HG03135 (cell line): Measurements from ENCODE around the gene CBLB.

Experiments
- ATAC-seq: cut with Tn5 transposase; IDR thresholded peaks from one replicate; pipeline ENCODE4 v1.9.1; 2021; ENCODE audit warnings: mild to moderate bottlenecking, moderate library complexity; ENCODE audit not compliant: unreplicated experiment

CBLB gene

DNA sequence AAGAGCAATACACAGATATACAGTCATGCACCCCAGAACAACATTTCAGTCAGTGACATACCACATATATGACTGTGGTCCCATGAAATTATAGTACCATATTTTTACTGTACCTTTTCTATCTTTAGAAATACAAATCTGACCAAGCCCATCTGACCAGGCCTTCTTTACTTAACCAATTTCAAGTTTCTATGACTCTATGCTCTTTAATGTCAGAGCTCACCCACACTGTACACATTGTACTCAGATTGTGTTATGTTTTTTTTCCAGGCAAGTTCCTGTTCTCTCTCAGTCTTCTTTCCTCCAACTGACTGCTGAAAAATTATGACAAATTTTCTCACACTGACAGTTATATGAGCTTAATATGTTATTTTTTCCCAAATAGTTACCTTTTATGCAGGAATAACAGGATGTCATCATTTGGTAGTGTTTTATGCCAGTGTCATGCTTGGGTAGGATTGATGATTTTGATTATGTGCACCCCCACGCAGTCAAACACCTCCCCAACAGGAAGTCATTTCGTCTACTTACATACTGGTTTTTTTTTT is 8.0 kb upstream of the CBLB start:
- ATAC-seq = no peak

GRCh38 chr3:105869861-105870755 is 1.3 kb upstream of the CBLB start:
- ATAC-seq = no peak

GRCh38 chr3:105869531-105869833 is 670 bp upstream of the CBLB start:
- no peak for ATAC-seq

DNA sequence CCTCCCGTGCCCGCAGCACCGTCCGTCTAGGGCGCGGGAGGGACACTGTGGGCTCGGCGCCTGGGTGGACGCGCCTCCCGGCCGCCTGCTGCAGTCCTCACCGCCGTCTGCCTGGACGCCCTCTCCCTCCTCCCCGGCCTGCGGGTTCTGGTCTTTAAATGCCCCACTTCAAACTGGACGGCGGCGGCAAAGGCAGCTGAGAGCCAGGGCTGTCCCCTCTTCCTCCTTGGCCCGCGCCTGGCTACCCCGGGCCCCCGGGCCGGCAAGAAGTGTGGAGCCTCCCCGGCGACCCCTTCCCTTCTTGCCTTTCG is 426 bp downstream of the CBLB start:
- peak; percentile 10 for ATAC-seq

- no peak for ATAC-seq
These were observed 941 bp downstream of the CBLB start for GRCh38 chr3:105867712-105868430.

DNA sequence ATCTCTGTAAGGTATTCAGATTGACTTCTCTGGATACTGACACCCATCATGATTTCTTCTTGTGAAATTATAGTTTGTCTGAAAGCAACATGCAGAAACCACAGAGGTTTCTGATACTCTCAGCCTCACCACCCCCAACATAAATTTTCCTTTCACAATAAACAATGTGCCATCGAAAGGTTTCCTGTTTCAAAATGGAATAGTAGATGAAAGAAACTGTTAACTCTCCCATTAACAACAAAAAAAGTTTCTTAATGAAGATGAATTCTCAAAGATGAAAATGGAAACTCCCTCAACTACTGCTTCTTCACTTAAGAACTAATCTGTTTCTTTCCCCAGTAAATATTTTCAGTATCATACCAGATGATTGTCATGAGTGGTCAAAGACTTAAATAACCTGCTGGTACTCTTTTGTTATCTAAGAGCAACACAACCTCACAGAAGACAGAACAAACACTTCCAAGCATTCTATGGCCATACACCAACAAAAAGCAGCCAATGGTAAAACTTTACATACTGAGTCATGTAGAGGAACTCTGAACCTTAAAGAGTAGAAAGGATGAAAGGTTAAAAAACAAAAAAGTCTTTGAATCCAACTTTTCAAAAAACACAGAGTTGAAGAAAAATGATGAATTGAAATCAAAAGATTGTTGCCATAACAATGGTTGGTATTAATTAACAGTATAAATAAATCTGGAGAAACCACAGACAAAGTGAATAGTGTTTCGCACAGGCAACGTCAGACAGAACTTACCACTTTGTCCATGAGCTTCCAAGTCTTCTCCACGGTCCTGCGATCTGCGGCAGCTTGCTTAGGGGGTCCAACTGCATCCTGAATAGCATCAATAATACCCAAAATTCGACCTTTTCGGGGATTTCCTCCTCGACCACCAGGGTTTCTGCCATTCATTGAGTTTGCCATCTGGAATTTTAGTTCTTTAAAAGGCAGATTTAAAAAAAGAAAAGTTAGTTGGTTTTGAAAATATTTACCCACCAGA is 1.9 kb downstream of the CBLB start:
- peak; percentile 32 for ATAC-seq

- ATAC-seq = no peak
These were observed 2.9 kb downstream of the CBLB start for GRCh38 chr3:105865867-105866350.

DNA sequence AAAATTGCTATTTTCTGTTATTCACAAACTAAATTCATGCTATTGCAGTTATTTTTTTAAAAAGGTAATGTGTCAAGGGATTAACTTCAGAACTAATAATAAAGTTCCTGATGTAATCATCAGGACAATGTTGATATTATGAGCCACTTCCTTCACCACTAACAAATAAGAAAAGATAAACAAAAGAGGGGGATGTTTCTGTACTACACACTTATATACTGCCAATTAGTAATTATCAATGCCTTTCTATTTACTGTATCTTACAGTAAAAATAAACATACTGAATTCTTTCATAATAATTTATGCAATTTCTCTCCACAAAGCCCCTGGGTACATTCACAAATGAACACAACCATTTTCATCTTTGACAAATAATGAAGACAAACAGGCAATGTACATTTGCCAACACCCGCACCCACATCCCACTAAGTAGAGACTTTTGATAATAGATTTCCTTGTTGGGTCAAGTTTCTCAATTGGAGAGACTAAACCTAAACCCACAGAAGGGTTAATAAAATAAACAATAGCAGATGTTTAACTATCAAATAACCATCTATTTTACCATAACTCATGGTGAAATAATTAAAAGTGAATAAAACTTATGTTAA is 3.7 kb downstream of the CBLB start:
- ATAC-seq = no peak

GRCh38 chr3:105864212-105864611 is 4.6 kb downstream of the CBLB start:
- ATAC-seq = no peak

GRCh38 chr3:105863608-105864007 is 5.2 kb downstream of the CBLB start:
- ATAC-seq = no peak

DNA sequence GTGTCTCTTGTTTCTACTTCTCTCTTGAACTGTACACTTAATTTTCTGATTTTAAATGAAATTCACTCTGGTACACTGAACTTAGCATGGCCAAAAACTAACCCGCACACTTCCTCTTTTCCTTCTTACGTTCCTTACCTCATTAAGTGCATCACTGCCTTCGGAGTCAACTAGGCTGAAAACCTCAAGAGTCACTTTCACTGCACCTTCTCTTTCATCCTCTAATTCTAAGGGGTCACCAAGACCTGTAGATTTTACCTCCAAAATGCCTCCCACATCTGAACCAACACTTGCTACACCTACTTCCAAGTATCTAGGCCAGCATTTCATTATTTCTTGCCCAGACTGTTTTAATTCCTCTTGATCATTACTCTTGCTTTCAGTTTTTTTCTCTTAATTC is 6.6 kb downstream of the CBLB start:
- peak; percentile 68 for ATAC-seq

DNA sequence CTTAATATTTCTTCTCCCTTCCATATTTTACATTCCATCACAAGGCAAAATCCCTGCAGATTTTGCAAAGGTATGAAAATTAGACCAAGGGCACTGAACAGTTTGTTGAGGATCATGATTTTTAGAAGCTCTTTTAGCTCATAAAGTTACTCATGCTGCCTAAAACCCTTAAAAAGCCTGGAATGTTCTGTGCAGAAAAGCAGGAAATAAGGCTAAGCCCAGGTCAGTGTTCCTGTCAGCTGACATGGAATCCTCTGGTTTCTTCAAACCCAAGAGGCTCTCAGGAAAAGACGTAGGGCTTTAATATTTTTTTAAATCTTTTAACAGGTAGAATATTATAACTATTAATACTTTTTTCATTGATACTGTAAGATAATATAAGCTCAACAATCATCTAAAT is 8.2 kb downstream of the CBLB start:
- no peak for ATAC-seq

- no peak for ATAC-seq
These were observed 10.8 kb downstream of the CBLB start for GRCh38 chr3:105858017-105858416.

GRCh38 chr3:105857601-105858000 is 11.2 kb downstream of the CBLB start:
- no peak for ATAC-seq

GRCh38 chr3:105856605-105857004 is 12.2 kb downstream of the CBLB start:
- no peak for ATAC-seq

GRCh38 chr3:105853801-105854432 is 14.9 kb downstream of the CBLB start:
- ATAC-seq = peak; percentile 95

DNA sequence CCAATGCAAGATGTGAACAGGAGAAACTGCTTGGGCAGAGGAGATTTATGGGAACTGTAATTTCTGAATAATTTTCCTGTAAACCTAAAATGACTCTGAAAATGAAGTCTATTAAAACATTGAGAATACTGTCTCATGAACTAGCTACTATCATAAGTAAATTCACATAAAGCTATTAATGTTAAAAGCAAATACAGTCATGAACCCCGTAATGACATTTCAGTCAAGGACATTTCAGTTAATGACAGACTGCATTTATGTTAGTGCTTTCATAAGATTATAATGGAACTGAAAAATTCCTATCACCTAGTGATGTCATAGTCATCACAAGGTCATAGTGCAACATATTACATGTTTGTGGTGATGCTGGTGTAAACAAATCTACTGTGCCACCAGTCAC is 17.2 kb downstream of the CBLB start:
- ATAC-seq = no peak

DNA sequence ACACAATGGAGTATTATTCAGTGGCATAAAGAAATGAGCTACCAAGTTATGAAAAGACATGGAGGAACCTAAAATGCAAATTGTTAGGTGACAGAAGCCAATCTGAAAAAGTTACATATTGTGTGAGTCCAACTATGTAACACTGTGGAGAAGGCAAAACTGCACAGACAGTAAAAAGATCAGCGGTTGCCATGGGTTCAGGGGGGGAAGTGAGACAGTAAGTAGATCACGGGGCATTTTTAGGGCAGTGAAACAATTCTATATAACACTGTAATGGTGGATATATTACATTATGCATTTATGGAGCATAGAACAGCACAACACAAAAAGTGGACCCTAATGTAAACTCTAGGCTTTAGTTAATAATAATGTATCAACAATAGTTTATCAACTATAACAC is 17.6 kb downstream of the CBLB start:
- ATAC-seq = no peak

DNA sequence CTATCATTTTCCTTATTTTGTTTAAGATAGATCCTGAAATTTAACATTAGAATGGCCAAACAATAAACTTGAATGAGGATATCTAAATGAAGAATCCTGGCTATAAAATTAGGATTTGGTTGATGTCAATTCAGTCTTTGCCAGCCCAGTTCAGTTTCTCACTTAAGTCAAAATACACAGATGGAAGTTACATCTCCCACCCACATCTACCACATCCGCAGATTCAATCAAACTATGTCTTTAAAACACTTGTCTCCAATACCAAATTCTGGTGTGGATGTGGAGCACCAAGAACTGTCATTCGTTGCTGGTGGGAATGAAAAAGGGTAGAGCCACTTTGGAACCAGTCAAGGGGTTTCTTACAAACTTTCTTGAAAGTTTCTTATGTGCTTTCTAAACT is 18.2 kb downstream of the CBLB start:
- no peak for ATAC-seq

DNA sequence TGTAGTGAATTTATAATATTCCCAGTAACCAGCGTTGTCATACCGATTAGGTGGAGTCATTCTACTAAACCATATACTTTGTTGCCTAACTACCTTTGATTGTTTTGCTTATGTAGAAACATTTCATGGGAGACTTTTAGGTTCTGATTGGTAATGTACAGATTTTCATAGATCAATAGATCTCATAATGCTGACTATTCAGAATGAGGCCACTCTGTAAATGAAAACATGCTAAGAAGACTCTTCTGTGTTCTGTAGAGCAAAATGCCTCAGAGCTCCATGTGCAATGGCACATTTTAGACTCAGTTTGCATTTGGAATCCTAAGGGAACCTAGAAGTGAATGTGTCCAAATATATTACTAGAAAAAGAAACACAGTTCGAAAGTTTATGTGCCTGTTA is 20.0 kb downstream of the CBLB start:
- ATAC-seq = no peak
